ELF-1 (cell line): ENCODE data around the gene CAMKK2.
"Not testable (repeated sequence)": the region's sequence is repeated elsewhere in the genome, so short reads cannot be mapped to it uniquely, and the experiment has no call there.

Experiments used
- DNase-seq: peaks from one replicate; pipeline ENCODE4 v3.0.0-alpha.2; 2016; ENCODE audit warnings: low read depth, low spot score

The CAMKK2 gene

GRCh38 chr12:121246893-121247557, 49.5 kb downstream of the CAMKK2 start:
- DNase-seq = no peak

GRCh38 chr12:121245951-121246350, 50.6 kb downstream of the CAMKK2 start:
- DNase-seq = no peak

- DNase-seq = no peak
These were observed 51.5 kb downstream of the CAMKK2 start for GRCh38 chr12:121245031-121245430.

DNA sequence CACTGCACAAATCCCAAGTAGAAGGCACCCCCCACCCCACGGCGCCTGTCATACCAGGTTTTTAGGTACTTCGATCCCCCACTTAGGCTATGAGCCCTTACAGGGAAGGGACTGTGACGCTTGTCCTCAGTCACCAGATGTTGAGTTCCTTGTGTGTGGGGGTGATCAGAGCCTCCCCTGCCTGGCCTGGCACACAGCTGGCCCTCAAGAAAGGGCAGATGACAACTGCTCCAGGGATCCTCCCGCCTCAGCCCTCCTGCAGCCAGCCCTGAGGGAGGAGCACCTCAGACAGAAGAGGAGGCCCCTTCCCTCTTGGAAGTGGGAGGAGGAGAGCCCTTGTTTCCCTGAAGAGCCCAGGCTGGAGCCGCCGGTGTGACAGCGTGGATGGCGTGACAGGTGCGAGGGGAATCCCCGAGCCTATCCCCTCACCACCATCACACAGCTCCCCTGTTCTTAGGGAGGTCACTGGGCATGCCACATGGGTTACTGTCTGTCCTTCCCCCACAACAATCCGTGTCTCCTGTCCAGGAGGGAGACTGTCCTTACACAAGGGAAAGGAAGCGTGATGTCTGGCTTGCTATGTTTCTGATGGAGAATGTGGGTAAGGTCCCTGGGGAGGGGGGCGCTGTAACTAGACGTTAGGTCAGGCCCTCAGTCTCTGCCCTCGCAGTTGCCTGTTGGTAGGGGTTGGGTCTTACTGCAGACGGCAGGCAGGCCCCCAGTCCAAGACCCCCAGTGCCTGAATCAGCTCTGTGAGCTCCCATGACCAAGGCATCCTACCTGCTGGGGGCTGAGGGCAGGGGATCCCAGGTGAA, 55.1 kb downstream of the CAMKK2 start:
- no peak for DNase-seq

DNA sequence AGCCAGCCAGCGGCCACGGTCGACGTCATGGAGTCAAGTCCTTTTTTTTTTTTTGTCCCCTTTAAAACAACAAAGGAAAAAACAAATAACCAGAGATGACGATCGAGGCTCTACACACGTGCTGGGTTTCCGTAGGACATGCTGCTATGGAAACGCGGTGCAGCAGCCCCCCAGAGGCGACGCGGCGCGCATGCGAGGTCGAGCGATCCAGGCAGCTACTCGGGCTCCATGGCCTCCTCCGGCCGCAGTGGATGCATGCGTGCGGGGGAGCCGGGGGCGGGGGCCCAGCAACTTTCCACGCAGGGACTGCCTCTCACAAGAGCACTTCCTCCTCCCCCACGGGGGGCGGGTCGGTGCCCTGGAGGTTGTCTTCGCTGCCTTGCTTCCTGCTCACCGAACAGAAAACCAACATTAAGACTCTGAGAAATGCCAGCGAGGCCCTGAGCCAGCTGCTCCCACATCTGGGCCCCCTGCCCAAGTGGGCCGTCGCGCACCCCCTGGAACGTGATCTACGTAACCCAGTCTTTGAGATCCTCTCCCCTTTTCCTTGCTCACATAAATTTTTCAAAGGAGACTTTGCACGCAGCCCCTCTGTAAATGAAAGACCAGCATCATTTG, 55.9 kb downstream of the CAMKK2 start:
- peak; percentile 40 for DNase-seq

DNA sequence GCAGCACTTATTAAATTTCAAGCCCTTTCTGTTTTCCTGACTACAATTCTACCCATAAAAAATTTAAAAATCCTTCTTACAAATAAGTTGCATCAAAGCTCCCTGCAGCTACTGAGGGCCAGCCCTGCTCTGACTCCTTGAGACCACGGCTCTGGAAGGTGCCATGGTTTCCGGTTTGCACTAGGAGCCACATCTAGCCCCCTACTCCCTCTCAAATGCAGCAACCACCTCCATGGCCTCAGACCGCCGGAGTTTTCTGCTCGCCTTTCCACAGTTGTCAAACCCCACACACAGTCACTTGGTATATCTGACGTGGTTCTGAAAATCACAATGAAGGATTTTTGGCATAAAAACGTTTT, 56.5 kb downstream of the CAMKK2 start:
- DNase-seq = no peak

GRCh38 chr12:121239351-121240061, 57.0 kb downstream of the CAMKK2 start:
- DNase-seq = no peak

GRCh38 chr12:121238604-121239350, 57.7 kb downstream of the CAMKK2 start:
- DNase-seq = peak; percentile 23

DNA sequence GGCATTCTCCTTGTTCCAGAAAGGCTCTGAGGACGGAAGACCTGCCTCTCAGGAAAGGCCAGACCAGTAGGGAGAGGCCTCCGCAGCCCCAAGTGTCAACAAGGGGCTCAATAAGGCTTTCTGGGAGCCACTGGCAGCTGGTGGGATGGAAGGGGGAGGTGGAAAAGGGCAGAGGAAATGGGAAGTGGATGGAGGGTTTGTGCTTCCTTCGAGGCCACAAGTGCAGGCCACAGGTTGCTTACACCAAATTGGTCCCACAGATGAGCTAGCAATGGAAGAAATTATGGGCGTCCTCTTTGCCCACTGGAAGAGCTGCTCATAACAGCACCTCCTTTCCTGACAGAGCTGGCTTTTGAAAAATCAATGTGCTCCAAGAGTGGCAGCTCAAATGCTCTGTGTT, 58.4 kb downstream of the CAMKK2 start:
- no peak for DNase-seq

GRCh38 chr12:121237415-121237814, 59.1 kb downstream of the CAMKK2 start:
- DNase-seq = no peak

DNA sequence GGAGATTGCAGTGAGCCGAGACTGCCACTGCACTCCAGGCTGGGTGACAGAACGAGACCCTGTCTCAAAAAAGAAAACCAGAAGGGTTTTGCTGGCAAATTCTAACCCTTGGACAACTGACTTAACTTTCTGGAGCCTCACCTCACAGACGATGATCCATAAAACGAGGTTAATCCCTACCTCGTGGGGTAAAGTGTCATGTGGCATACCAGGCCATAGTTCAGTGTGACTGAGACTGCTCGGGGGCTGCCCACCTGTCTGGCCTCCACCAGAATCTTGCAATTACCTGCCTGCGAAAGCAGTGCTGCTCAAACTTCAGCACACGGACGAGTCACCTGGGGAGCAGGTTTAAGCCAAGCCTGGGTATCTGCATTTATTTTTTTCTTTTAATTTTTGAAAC, 59.7 kb downstream of the CAMKK2 start:
- DNase-seq = no peak

DNA sequence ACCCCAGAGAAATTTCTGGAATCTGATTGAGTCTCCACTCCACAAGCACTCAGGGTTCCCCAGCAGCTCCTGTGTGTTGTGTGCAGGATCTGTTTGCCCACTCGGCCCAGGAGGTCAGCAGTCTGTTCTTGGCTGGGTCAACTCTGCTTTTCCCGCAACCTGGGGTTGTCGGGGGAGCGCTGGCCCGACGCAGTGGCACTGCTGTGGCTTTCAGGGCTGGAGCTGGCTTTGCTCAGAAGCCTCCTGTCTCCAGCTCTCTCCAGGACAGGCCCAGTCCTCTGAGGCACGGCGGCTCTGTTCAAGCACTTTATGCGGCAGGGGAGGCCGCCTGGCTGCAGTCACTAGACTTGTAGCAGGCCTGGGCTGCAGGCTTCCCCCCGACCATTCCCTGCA, 62.9 kb downstream of the CAMKK2 start:
- DNase-seq = peak; percentile 50

DNA sequence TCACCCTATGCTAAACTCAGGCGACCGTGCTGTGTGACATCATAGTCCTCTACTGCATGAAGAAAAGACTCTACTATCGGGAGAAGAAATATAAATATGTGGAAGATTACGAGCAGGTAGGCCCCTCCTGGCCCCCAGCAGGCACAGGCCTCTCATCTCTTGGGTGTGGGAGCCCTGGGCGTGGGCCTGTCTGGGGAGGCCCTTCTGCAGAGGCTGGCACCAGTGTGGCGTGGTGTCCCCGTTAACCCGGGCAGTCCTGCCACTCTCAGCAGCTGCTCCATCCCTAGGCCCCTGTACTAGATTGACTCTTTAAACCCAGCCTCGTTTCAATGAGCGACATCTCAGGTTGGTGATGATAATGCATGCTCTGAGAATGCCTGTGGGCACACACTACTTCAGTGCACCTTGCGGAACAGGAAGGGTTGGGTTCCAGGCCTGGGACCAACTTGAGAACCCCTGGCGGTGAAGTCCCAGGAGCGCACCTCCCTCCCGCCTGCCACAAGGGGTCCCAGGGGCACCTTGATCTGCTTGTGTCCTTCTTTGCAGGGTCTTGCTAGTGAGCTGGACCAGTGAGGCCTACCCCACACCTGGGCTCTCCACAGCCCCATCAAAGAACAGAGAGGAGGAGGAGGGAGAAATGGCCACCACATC, 63.4 kb downstream of the CAMKK2 start:
- peak; percentile 67 for DNase-seq

DNA sequence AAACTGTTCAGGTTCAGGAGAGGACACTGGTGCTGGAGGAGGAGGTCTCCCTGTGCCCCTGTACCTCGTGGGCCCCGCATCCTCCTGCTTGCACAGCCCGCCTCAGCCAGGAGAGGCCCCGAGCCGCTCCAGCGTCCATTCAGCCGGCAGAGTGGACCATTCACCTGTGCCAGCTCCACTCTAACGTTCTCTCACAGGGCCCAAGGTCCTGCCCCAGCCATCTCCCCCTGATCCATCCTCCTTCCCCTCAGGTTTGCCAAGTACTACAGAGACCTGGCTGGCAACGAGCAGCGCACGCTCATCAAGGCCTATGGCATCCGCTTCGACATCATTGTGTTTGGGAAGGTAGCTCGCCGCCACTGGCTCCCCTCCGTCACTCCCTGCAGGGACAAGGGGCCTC, 64.3 kb downstream of the CAMKK2 start:
- no peak for DNase-seq

- DNase-seq = no peak
These were observed 66.0 kb downstream of the CAMKK2 start for GRCh38 chr12:121230538-121230907.

GRCh38 chr12:121229826-121230537, 66.5 kb downstream of the CAMKK2 start:
- DNase-seq = peak; percentile 89

DNA sequence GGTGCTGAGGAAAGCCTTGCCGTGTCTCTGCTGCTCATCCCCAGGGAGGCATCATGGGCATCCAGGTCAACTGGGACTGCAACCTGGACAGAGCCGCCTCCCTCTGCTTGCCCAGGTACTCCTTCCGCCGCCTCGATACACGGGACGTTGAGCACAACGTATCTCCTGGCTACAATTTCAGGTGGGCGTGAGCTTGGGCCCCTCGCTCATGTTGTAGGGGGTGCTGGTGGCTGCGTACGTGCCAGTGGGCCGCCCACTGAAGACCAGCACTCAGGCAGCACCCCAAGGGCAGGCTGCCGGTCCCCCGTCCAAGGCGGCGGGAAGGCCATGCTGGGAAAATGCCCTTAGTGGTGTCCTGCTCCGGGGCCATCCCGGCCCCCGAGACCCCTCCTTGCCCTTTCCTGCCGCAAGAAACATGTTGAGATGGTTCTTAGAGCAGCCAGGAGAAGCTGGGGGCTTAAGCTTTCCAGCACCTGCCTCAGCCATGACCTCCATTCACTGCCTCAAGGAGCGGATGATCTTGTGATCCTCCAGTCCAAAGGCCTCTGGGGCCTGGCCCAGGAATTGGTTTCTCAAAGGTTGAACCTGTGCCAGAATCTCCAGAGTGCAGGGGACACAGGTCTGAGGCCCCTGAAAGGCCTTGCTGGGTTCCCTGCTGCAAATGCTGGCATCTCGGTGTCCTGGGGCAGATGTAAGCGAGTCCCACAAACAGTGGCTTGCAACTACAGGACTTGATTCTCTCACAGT, 67.4 kb downstream of the CAMKK2 start:
- DNase-seq = no peak

GRCh38 chr12:121227294-121227693, 69.2 kb downstream of the CAMKK2 start:
- peak; percentile 98 for DNase-seq

DNA sequence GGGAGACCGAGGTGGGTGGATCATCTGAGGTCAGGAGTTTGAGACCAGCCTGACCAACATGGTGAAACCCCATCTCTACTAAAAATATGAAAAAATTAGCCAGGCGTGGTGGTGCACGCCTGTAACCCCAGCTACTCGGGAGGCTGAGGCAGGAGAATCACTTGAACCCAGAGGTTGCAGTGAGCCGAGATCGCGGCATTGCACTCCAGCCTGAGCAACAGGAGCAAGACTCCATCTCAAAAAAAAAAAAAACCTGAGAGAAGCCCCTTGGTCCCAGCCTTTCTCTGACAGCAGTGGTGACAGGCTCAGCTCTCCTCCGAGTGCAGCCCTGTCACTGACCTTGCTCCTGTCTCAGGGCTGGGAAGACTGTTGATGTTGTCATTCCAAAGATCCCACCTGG, 69.6 kb downstream of the CAMKK2 start:
- DNase-seq = not testable (repeated sequence)

GRCh38 chr12:121226399-121226798, 70.1 kb downstream of the CAMKK2 start:
- DNase-seq = no peak
